ENCODE data around the gene GTPBP2.

Gene GTPBP2

DNA sequence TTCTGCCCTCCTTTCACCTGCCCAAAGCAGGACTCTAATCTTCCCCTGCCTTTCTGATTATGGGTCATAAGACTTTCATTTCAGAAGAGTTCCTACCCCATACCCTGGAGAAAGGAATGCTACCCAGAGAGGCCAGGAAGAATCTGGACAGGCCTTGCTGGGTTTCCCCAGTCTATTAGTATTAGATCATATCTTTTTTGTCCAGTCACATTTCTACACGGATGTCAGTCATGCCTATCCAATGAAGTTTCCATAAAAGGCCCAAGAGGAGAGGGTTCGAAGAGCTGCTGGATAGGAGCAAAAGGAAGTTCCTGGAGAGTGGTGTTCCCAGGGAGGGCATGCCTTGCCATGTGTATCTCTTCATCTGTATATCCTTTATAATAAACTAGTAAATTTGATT, 49.9 kb downstream of the GTPBP2 start:
- no peak overlapping the region; the same call in 1 of the 2 replicates for H3K27ac ChIP-seq
- no peak for TF ChIP-seq CTCF (conservative IDR thresholded peaks at IDR 0.05)
- TF ChIP-seq ZFX (IDR thresholded peaks at IDR 0.05) = no peak

DNA sequence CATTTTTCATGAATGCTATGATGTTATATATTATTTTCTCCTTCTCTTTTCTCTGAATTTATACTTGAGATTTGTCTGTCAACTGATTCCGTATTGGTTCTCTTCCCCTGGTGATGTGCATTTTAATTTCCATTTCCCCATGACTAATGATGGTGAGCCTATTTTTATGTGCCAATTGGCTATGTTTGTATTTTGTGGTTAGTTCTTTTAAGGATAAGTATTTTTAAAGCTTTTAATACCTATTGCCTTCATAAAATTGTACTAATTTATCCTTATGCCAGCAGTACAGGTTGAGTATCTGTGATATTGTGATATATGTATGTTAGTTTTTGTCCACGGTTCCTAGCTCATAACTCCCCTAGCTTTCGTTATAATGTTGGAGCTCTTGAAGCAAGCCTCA, 50.3 kb downstream of the GTPBP2 start:
- no peak overlapping the region; the same call in 1 of the 2 replicates for H3K27ac ChIP-seq
- no peak for TF ChIP-seq ZFX (IDR thresholded peaks at IDR 0.05)
- TF ChIP-seq CTCF (conservative IDR thresholded peaks at IDR 0.05) = no peak

DNA sequence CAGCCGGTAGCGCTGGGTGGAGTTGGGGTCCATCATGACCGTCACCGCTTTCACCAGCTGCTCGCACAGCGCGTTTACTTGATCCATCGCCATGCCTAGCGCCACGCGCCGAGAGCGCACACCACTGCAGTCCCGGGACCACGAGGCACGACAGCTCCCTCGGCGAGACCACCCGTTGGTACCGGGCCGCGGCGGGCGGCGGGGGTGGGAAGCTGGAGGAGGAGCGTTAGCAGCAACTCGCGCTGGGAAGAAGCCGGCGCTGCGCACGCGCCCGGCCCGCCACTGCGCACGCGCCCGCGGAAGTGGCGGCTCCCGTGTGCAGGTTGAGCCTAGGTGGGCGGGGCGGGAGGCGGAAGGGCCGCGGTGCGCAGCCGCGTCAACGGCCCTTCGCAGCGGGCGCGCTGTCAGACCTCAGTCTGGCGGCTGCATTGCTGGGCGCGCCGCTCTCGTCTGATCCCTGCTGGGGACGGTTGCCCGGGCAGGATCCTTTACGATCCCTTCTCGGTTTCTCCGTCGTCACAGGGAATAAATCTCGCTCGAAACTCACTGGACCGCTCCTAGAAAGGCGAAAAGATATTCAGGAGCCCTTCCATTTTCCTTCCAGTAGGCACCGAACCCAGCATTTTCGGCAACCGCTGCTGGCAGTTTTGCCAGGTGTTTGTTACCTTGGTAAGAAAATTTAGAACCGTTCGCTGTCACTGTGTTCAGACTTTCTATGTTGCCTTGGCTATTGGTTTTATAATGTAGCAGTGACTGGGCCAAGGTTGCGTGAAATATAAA, 53.1 kb downstream of the GTPBP2 start, which contains the start of the genes POLH and XPO5:
Gene POLH (plus strand): TSS at position 414 of the 780 bp plus-strand sequence. CDS start 6,135 bp downstream, outside the sequence.
Gene XPO5 (minus strand): TSS at position 267 of the 780 bp plus-strand sequence. CDS start 174 bp downstream, at position 93.
- H3K27ac ChIP-seq = peak within 1 kb of the TSS; percentile 87
- TF ChIP-seq ZFX (IDR thresholded peaks at IDR 0.05) (peak; percentile 32; the same call in 1 of the 2 replicates), CTCF (conservative IDR thresholded peaks at IDR 0.05) (peak; percentile 8; the same call in 1 of the 2 replicates)

GRCh38 chr6:43575105-43575771, 53.8 kb downstream of the GTPBP2 start:
- H3K27ac ChIP-seq = peak overlapping the region; percentile 87
- TF ChIP-seq ZFX (IDR thresholded peaks at IDR 0.05) = peak; percentile 52
- TF ChIP-seq CTCF (conservative IDR thresholded peaks at IDR 0.05) = no peak

GRCh38 chr6:43572015-43572414, 57.0 kb downstream of the GTPBP2 start:
- TF ChIP-seq ZFX (IDR thresholded peaks at IDR 0.05) = no peak
- no peak for TF ChIP-seq CTCF (conservative IDR thresholded peaks at IDR 0.05)
- H3K27ac ChIP-seq = no peak overlapping the region

DNA sequence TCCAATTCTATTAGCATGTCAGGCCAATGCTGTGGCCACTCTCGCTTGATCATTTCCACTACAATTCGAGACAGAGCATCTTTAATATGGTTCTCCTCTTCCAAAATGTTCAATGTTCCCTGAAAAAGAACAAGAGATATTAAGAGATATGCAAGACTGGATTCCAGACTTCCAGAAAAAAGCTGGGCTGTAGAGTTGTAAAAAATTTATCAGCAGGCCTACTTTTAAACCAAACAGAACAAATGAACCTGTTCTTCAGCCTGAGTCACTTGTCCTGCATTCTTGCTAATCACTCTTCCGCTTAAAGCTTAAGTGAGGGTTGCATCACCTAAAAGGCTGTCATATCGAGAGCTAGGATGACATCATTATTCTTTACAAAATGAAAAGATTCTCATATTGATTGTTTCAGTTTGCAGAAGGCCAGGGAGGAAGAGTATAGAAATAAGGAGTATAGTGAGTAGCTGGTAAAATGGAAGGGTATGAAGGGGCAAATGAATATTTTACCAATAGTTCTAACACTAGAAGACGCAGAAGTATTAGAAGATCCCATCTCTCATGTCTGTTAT, 58.1 kb downstream of the GTPBP2 start:
- no peak overlapping the region for H3K27ac ChIP-seq
- no peak for TF ChIP-seq CTCF (conservative IDR thresholded peaks at IDR 0.05)
- TF ChIP-seq ZFX (IDR thresholded peaks at IDR 0.05) = no peak

Measured in C4-2B (cell line).